HepG2 (cell line): ENCODE measurements around the gene ESF1. TPM values are rescaled to one million over a fixed set of nuclear protein-coding genes. Genes with fewer than 3 reads are reported as not detected.

Experiments used
- ATF7 ChIP-seq, 2 experiments: fragments of 450-650 bp in 1 of 2; sonication (generic) in 1 of 2; formaldehyde crosslinking in 1 of 2; IDR thresholded peaks; 2 replicates each; pipeline versions ENCODE4 v1.4.0 to v1.6.1; 2016 to 2020; ENCODE audit warnings: antibody characterized with exemption in 1 of 2, mild to moderate bottlenecking in 1 of 2, missing genetic modification reagents in 1 of 2
- EP300 ChIP-seq, 3 experiments: sonication (generic) in 1 of 3; formaldehyde crosslinking in 1 of 3; IDR thresholded peaks; 2 replicates each; pipeline versions ENCODE4 v1.5.1 to v1.6.1; 2011 to 2020; ENCODE audit warnings: low read depth in 2 of 3, low read length in 2 of 3, borderline replicate concordance in 1 of 3, improper control_type of control experiment in 1 of 3, mild to moderate bottlenecking in 1 of 3, missing genetic modification reagents in 1 of 3, moderate library complexity in 1 of 3
- HOXD1 ChIP-seq: sonication (generic); formaldehyde crosslinking; IDR thresholded peaks from 2 replicates; pipeline ENCODE4 v1.5.0; 2020; ENCODE audit warnings: missing genetic modification reagents
- PRDM15 ChIP-seq: sonication (generic); formaldehyde crosslinking; IDR thresholded peaks from 2 replicates; pipeline ENCODE4 v1.4.0; 2020; ENCODE audit warnings: missing genetic modification reagents
- TRIM24 ChIP-seq: sonication (generic); formaldehyde crosslinking; IDR thresholded peaks from 2 replicates; pipeline ENCODE4 v1.8.0; 2022; ENCODE audit warnings: mild to moderate bottlenecking, missing genetic modification reagents
- ZBTB1 ChIP-seq: sonication (generic); formaldehyde crosslinking; IDR thresholded peaks from 2 replicates; pipeline ENCODE4 v1.4.0; 2020; ENCODE audit warnings: missing genetic modification reagents, borderline replicate concordance
- ZBTB42 ChIP-seq: sonication (generic); formaldehyde crosslinking; IDR thresholded peaks from 2 replicates; pipeline ENCODE4 v1.5.0; 2020; ENCODE audit warnings: mild to moderate bottlenecking, missing genetic modification reagents
- ZFP1 ChIP-seq: IDR thresholded peaks from 2 replicates; pipeline ENCODE4 v1.6.1; 2016
- ZNF10 ChIP-seq: sonication (generic); formaldehyde crosslinking; IDR thresholded peaks from 2 replicates; pipeline ENCODE4 v1.4.0; 2020; ENCODE audit warnings: mild to moderate bottlenecking, low read depth, missing genetic modification reagents, borderline replicate concordance
- ZNF20 ChIP-seq: sonication (generic); formaldehyde crosslinking; IDR thresholded peaks from 2 replicates; pipeline ENCODE4 v1.4.0; 2020; ENCODE audit warnings: mild to moderate bottlenecking, moderate library complexity, missing genetic modification reagents
- ZNF235 ChIP-seq: sonication (generic); formaldehyde crosslinking; IDR thresholded peaks from 2 replicates; pipeline ENCODE4 v1.8.1; 2023; ENCODE audit warnings: mild to moderate bottlenecking, missing genetic modification reagents, borderline replicate concordance
- ZNF296 ChIP-seq: sonication (generic); formaldehyde crosslinking; conservative IDR thresholded peaks from 2 replicates; pipeline ENCODE4 v1.5.0; 2020; ENCODE audit warnings: mild to moderate bottlenecking, missing genetic modification reagents
- ZNF33B ChIP-seq: sonication (generic); formaldehyde crosslinking; IDR thresholded peaks from 2 replicates; pipeline ENCODE4 v1.5.1; 2020; ENCODE audit warnings: mild to moderate bottlenecking, missing genetic modification reagents
- ZNF562 ChIP-seq: sonication (generic); formaldehyde crosslinking; IDR thresholded peaks from 2 replicates; pipeline ENCODE4 v1.8.0; 2022; ENCODE audit warnings: missing genetic modification reagents, borderline replicate concordance
- ZNF577 ChIP-seq: sonication (generic); formaldehyde crosslinking; IDR thresholded peaks from 2 replicates; pipeline ENCODE4 v1.4.0; 2020; ENCODE audit warnings: mild to moderate bottlenecking, low read depth, missing genetic modification reagents, borderline replicate concordance
- polyA plus RNA-seq, 8 experiments: library from polyadenylated mRNA; depleted of rRNA in 3 of 8; stranded (reverse) in 7 of 8; unstranded in 1 of 8; fragments of >200 nt; fragmentation: Illumina TruSeq in 4 of 8; extraction: Trizol in 4 of 8; gene quantifications; 2 replicates each; pipeline versions ENCODE4 v1.2.1 to v1.2.3, GENCODE V29; 2011 to 2016; ENCODE audit warnings: low read depth in 4 of 8, missing spikeins in 1 of 8, mixed read lengths in 1 of 8; ENCODE audit not compliant: insufficient read depth in 1 of 8
- total RNA-seq, 5 experiments: library from RNA; depleted of rRNA; stranded (reverse); fragments of >200 nt; fragmentation: Illumina TruSeq; extraction: Trizol; gene quantifications; 2 replicates each; pipeline ENCODE4 v1.2.3, GENCODE V29; 2016; ENCODE audit warnings: low read depth in 1 of 5
- TF ChIP-seq, protein P1 (sequence below): sonication (generic); formaldehyde crosslinking; IDR thresholded peaks from 2 replicates; pipeline ENCODE4 v1.5.0; 2020; ENCODE audit warnings: mild to moderate bottlenecking, missing genetic modification reagents, borderline replicate concordance
- TF ChIP-seq, protein P2 (sequence below): sonication (generic); formaldehyde crosslinking; IDR thresholded peaks from 2 replicates; pipeline ENCODE4 v1.5.1; 2020; ENCODE audit warnings: missing genetic modification reagents, mild to moderate bottlenecking, borderline replicate concordance

The ESF1 gene
- total and polyA plus RNA-seq, 2 of the 13 experiments (the other 11 are each of a cell fraction or from before 2014, with no cell fraction given): 7.3 to 66.9 TPM

GRCh38 chr20:13800728-13801134 lies 16.0 kb upstream of the ESF1 start (continued):
- TF ChIP-seq, protein P1, sequence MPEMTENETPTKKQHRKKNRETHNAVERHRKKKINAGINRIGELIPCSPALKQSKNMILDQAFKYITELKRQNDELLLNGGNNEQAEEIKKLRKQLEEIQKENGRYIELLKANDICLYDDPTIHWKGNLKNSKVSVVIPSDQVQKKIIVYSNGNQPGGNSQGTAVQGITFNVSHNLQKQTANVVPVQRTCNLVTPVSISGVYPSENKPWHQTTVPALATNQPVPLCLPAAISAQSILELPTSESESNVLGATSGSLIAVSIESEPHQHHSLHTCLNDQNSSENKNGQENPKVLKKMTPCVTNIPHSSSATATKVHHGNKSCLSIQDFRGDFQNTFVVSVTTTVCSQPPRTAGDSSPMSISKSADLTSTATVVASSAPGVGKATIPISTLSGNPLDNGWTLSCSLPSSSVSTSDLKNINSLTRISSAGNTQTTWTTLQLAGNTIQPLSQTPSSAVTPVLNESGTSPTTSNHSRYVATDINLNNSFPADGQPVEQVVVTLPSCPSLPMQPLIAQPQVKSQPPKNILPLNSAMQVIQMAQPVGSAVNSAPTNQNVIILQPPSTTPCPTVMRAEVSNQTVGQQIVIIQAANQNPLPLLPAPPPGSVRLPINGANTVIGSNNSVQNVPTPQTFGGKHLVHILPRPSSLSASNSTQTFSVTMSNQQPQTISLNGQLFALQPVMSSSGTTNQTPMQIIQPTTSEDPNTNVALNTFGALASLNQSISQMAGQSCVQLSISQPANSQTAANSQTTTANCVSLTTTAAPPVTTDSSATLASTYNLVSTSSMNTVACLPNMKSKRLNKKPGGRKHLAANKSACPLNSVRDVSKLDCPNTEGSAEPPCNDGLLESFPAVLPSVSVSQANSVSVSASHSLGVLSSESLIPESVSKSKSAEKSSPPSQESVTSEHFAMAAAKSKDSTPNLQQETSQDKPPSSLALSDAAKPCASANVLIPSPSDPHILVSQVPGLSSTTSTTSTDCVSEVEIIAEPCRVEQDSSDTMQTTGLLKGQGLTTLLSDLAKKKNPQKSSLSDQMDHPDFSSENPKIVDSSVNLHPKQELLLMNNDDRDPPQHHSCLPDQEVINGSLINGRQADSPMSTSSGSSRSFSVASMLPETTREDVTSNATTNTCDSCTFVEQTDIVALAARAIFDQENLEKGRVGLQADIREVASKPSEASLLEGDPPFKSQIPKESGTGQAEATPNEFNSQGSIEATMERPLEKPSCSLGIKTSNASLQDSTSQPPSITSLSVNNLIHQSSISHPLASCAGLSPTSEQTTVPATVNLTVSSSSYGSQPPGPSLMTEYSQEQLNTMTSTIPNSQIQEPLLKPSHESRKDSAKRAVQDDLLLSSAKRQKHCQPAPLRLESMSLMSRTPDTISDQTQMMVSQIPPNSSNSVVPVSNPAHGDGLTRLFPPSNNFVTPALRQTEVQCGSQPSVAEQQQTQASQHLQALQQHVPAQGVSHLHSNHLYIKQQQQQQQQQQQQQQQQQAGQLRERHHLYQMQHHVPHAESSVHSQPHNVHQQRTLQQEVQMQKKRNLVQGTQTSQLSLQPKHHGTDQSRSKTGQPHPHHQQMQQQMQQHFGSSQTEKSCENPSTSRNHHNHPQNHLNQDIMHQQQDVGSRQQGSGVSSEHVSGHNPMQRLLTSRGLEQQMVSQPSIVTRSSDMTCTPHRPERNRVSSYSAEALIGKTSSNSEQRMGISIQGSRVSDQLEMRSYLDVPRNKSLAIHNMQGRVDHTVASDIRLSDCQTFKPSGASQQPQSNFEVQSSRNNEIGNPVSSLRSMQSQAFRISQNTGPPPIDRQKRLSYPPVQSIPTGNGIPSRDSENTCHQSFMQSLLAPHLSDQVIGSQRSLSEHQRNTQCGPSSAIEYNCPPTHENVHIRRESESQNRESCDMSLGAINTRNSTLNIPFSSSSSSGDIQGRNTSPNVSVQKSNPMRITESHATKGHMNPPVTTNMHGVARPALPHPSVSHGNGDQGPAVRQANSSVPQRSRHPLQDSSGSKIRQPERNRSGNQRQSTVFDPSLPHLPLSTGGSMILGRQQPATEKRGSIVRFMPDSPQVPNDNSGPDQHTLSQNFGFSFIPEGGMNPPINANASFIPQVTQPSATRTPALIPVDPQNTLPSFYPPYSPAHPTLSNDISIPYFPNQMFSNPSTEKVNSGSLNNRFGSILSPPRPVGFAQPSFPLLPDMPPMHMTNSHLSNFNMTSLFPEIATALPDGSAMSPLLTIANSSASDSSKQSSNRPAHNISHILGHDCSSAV (CRISPR knock-in tag): no peak
- TF ChIP-seq ZBTB1 (CRISPR knock-in tag) (no peak), ZNF296 (no peak), ZNF10 (no peak), ZNF577 (CRISPR knock-in tag) (no peak), HOXD1 (CRISPR knock-in tag) (no peak), TRIM24 (CRISPR knock-in tag) (no peak), ZBTB42 (CRISPR knock-in tag) (peak; percentile 93), ZNF20 (CRISPR knock-in tag) (no peak), ZNF562 (CRISPR knock-in tag) (no peak), ZNF33B (CRISPR knock-in tag) (no peak), ZNF235 (CRISPR knock-in tag) (no peak), PRDM15 (no peak), EP300 (IDR thresholded peaks at IDR 0.05; ENCODE audit: low read depth in 2 of 2, low read length in 2 of 2) (peak in 1 of 2 experiments; percentile 18; a peak in 1 of 4 replicates), EP300 (CRISPR knock-in tag; IDR thresholded peaks at IDR 0.05; ENCODE audit: borderline replicate concordance) (peak; percentile 45; the same call in 1 of the 2 replicates), ATF7 (IDR thresholded peaks at IDR 0.05) (no peak), ATF7 (CRISPR knock-in tag; IDR thresholded peaks at IDR 0.05) (no peak), ZFP1 (CRISPR knock-in tag) (no peak)
- TF ChIP-seq, protein P2, sequence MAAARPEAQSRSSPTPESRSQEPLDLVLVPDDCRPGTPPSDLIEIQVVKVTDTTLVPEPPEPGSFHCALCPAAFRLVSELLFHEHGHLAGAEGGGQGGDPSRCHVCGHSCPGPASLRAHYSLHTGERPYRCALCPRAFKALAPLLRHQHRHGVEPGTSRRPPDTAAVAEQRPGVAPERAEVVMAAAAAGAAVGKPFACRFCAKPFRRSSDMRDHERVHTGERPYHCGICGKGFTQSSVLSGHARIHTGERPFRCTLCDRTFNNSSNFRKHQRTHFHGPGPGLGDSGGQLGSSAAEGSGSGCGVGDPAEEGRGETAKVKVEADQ: 0 out of 2 replicates have a peak, but pooled peaks have one; percentile 18
